HepG2 (cell line): Measurements from ENCODE around the gene VPS11. TPM values are rescaled to one million over a fixed set of nuclear protein-coding genes. Genes with fewer than 3 reads are reported as not detected.

Source experiments
- ATF6 ChIP-seq: sonication (generic); formaldehyde crosslinking; conservative IDR thresholded peaks from 2 replicates; pipeline ENCODE4 v1.4.0; 2020; ENCODE audit warnings: missing genetic modification reagents
- BRCA1 ChIP-seq: sonication (generic); formaldehyde crosslinking; IDR thresholded peaks from 2 replicates; pipeline ENCODE4 v1.4.0; 2020; ENCODE audit warnings: missing genetic modification reagents
- ESRRA ChIP-seq: sonication (generic); formaldehyde crosslinking; IDR thresholded peaks from 2 replicates; pipeline ENCODE4 v1.5.1; 2020; ENCODE audit warnings: mild to moderate bottlenecking, low read depth, missing genetic modification reagents
- MXD4 ChIP-seq: IDR thresholded peaks from 2 replicates; pipeline ENCODE4 v1.6.1; 2016; ENCODE audit warnings: mild to moderate bottlenecking, missing biosample characterization, missing genetic modification reagents
- MYNN ChIP-seq: sonication (generic); formaldehyde crosslinking; IDR thresholded peaks from 2 replicates; pipeline ENCODE4 v1.4.0; 2020; ENCODE audit warnings: mild to moderate bottlenecking, low read depth, missing genetic modification reagents
- NFATC3 ChIP-seq: sonication (generic); formaldehyde crosslinking; IDR thresholded peaks from 2 replicates; pipeline ENCODE4 v1.5.1; 2020; ENCODE audit warnings: mild to moderate bottlenecking, missing genetic modification reagents
- NFIB ChIP-seq: sonication (generic); formaldehyde crosslinking; IDR thresholded peaks from 2 replicates; pipeline ENCODE4 v1.9.0; 2021; ENCODE audit warnings: missing genetic modification reagents, mild to moderate bottlenecking, borderline replicate concordance
- SRY ChIP-seq: sonication (generic); formaldehyde crosslinking; IDR thresholded peaks from 2 replicates; pipeline ENCODE4 v1.8.0; 2022; ENCODE audit warnings: mild to moderate bottlenecking, missing genetic modification reagents
- YEATS4 ChIP-seq: sonication (generic); formaldehyde crosslinking; IDR thresholded peaks from 2 replicates; pipeline ENCODE4 v1.4.0; 2020; ENCODE audit warnings: missing genetic modification reagents, borderline replicate concordance
- ZC3H13 ChIP-seq: sonication (generic); formaldehyde crosslinking; IDR thresholded peaks from 2 replicates; pipeline ENCODE4 v1.8.1; 2023; ENCODE audit warnings: mild to moderate bottlenecking, missing genetic modification reagents, moderate library complexity
- ZKSCAN8 ChIP-seq: IDR thresholded peaks from 2 replicates; pipeline ENCODE4 v1.6.1; 2016; ENCODE audit warnings: borderline replicate concordance, missing genetic modification reagents, missing compliant biosample characterization
- ZNF101 ChIP-seq: sonication (generic); formaldehyde crosslinking; IDR thresholded peaks from 2 replicates; pipeline ENCODE4 v1.4.0; 2020; ENCODE audit warnings: mild to moderate bottlenecking, low read depth, missing genetic modification reagents, borderline replicate concordance
- ZNF121 ChIP-seq: sonication (generic); formaldehyde crosslinking; IDR thresholded peaks from 2 replicates; pipeline ENCODE4 v1.5.0; 2020; ENCODE audit warnings: mild to moderate bottlenecking, missing genetic modification reagents
- ZNF138 ChIP-seq: sonication (generic); formaldehyde crosslinking; IDR thresholded peaks from 2 replicates; pipeline ENCODE4 v1.5.0; 2020; ENCODE audit warnings: mild to moderate bottlenecking, low read depth, missing genetic modification reagents
- ZNF143 ChIP-seq: sonication (generic); formaldehyde crosslinking; IDR thresholded peaks from 2 replicates; pipeline ENCODE4 v1.4.0; 2020; ENCODE audit warnings: missing genetic modification reagents
- ZNF34 ChIP-seq: sonication (generic); formaldehyde crosslinking; IDR thresholded peaks from 2 replicates; pipeline ENCODE4 v1.4.0; 2020; ENCODE audit warnings: mild to moderate bottlenecking, missing genetic modification reagents, borderline replicate concordance
- ZNF44 ChIP-seq: sonication (generic); formaldehyde crosslinking; IDR thresholded peaks from 2 replicates; pipeline ENCODE4 v1.5.1; 2020; ENCODE audit warnings: mild to moderate bottlenecking, missing genetic modification reagents
- ZNF546 ChIP-seq: sonication (generic); formaldehyde crosslinking; conservative IDR thresholded peaks from 2 replicates; pipeline ENCODE4 v1.8.1; 2023; ENCODE audit warnings: mild to moderate bottlenecking, missing genetic modification reagents
- ZNF644 ChIP-seq: IDR thresholded peaks from 2 replicates; pipeline ENCODE4 v1.6.1; 2016; ENCODE audit warnings: low read depth
- ZNF746 ChIP-seq: sonication (generic); formaldehyde crosslinking; IDR thresholded peaks from 2 replicates; pipeline ENCODE4 v1.8.0; 2022; ENCODE audit warnings: mild to moderate bottlenecking, missing genetic modification reagents
- ZSCAN9 ChIP-seq: IDR thresholded peaks from 2 replicates; pipeline ENCODE4 v1.6.1; 2016; ENCODE audit warnings: borderline replicate concordance
- polyA plus RNA-seq, 8 experiments: library from polyadenylated mRNA; depleted of rRNA in 3 of 8; stranded (reverse) in 7 of 8; unstranded in 1 of 8; fragments of >200 nt; fragmentation: Illumina TruSeq in 4 of 8; extraction: Trizol in 4 of 8; gene quantifications; 2 replicates each; pipeline versions ENCODE4 v1.2.1 to v1.2.3, GENCODE V29; 2011 to 2016; ENCODE audit warnings: low read depth in 4 of 8, missing spikeins in 1 of 8, mixed read lengths in 1 of 8; ENCODE audit not compliant: insufficient read depth in 1 of 8
- total RNA-seq, 5 experiments: library from RNA; depleted of rRNA; stranded (reverse); fragments of >200 nt; fragmentation: Illumina TruSeq; extraction: Trizol; gene quantifications; 2 replicates each; pipeline ENCODE4 v1.2.3, GENCODE V29; 2016; ENCODE audit warnings: low read depth in 1 of 5
- TF ChIP-seq, protein P1 (sequence below): sonication (generic); formaldehyde crosslinking; IDR thresholded peaks from 2 replicates; pipeline ENCODE4 v1.4.0; 2020; ENCODE audit warnings: mild to moderate bottlenecking, missing genetic modification reagents
- TF ChIP-seq, protein P2 (sequence below): sonication (generic); formaldehyde crosslinking; IDR thresholded peaks from 2 replicates; pipeline ENCODE4 v1.8.1; 2023; ENCODE audit warnings: mild to moderate bottlenecking, inconsistent platforms, moderate library complexity, missing genetic modification reagents, borderline replicate concordance
- TF ChIP-seq, protein P3 (sequence below): sonication (generic); formaldehyde crosslinking; IDR thresholded peaks from 2 replicates; pipeline ENCODE4 v1.5.1; 2020; ENCODE audit warnings: missing genetic modification reagents, mild to moderate bottlenecking, borderline replicate concordance
- TF ChIP-seq, protein P4 (sequence below): sonication (generic); formaldehyde crosslinking; IDR thresholded peaks from 2 replicates; pipeline ENCODE4 v1.5.0; 2020; ENCODE audit warnings: missing genetic modification reagents, mild to moderate bottlenecking, borderline replicate concordance

The VPS11 gene
- total and polyA plus RNA-seq, 2 of the 13 experiments (the other 11 are each of a cell fraction or from before 2014, with no cell fraction given) = 13.7 to 21.6 TPM

DNA sequence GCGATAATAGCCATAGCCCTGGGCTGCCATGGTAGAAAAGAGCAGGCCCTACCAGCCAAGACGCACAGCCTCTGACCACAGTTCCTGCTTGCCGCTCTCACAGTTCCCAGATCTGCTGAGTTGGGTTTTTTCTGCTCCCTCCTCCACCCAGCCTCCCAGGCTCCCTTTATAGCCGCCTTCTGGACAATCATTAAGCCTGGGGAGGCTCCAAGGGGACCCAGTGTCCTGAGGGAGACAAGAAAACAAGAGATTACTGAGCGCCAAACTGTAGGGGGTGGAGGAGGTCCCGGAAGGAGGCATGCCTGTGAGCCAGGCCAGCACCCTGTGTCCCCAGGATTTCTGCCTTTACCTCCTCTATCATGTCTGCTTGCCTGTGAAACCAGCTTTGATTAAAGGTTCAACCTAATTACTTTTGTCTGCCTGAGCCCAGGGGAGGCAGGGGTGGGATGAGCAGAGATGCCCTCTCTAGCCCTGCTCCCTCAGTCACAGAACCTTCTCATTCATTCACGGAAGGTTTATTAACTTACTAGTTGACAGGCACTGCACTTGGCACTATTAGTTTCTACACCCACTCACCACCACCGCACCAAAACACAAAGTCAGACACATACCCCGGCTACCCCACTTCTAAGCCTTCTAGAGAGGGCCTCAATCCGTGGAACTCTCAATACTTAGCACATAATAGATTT lies 38.1 kb upstream of the VPS11 start (continued):
- TF ChIP-seq ZNF546 (CRISPR knock-in tag) (no peak), ZNF138 (no peak), ZNF34 (CRISPR knock-in tag) (no peak), YEATS4 (no peak), ZSCAN9 (CRISPR knock-in tag) (no peak), SRY (CRISPR knock-in tag) (no peak; the same call in 1 of the 2 replicates), ZNF101 (CRISPR knock-in tag) (no peak), ESRRA (CRISPR knock-in tag) (no peak; the same call in 1 of the 2 replicates), NFIB (CRISPR knock-in tag) (no peak), ZKSCAN8 (CRISPR knock-in tag) (0 out of 2 replicates have a peak, but pooled peaks have one; percentile 20), MXD4 (CRISPR knock-in tag) (no peak), ZNF143 (CRISPR knock-in tag) (no peak), NFATC3 (no peak), MYNN (CRISPR knock-in tag) (no peak), ZNF44 (no peak), ZNF121 (CRISPR knock-in tag) (no peak), ZNF644 (CRISPR knock-in tag) (no peak), BRCA1 (CRISPR knock-in tag) (no peak), ATF6 (CRISPR knock-in tag) (no peak), ZC3H13 (peak; percentile 74; the same call in 1 of the 2 replicates), ZNF746 (no peak; the same call in 1 of the 2 replicates)
- TF ChIP-seq, protein P1, sequence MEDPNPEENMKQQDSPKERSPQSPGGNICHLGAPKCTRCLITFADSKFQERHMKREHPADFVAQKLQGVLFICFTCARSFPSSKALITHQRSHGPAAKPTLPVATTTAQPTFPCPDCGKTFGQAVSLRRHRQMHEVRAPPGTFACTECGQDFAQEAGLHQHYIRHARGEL (CRISPR knock-in tag) = no peak
- TF ChIP-seq, protein P2, sequence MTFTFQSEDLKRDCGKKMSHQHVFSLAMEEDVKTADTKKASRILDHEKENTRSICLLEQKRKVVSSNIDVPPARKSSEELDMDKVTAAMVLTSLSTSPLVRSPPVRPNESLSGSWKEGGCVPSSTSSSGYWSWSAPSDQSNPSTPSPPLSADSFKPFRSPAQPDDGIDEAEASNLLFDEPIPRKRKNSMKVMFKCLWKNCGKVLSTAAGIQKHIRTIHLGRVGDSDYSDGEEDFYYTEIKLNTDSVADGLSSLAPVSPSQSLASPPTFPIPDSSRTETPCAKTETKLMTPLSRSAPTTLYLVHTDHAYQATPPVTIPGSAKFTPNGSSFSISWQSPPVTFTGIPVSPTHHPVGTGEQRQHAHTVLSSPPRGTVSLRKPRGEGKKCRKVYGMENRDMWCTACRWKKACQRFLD = no peak
- TF ChIP-seq, protein P3, sequence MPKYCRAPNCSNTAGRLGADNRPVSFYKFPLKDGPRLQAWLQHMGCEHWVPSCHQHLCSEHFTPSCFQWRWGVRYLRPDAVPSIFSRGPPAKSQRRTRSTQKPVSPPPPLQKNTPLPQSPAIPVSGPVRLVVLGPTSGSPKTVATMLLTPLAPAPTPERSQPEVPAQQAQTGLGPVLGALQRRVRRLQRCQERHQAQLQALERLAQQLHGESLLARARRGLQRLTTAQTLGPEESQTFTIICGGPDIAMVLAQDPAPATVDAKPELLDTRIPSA (CRISPR knock-in tag) = no peak
- TF ChIP-seq, protein P4, sequence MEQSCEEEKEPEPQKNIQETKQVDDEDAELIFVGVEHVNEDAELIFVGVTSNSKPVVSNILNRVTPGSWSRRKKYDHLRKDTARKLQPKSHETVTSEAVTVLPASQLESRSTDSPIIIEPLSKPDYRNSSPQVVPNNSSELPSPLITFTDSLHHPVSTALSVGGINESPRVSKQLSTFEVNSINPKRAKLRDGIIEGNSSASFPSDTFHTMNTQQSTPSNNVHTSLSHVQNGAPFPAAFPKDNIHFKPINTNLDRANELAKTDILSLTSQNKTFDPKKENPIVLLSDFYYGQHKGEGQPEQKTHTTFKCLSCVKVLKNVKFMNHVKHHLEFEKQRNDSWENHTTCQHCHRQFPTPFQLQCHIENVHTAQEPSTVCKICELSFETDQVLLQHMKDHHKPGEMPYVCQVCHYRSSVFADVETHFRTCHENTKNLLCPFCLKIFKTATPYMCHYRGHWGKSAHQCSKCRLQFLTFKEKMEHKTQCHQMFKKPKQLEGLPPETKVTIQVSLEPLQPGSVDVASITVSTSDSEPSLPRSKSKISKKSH (CRISPR knock-in tag) = no peak
